Measurements from ENCODE around the gene RER1. TPM values are rescaled to one million over a fixed set of nuclear protein-coding genes. Genes with fewer than 3 reads are reported as not detected.

Gene RER1
- total RNA-seq, 1 donor from 2014 or later, result 197 TPM

- H3K27me3 Mint-ChIP-seq (ENCODE audit: low read depth, unreplicated experiment), result peaks cover 24% of the 10 kb centered on the region
- Histone ChIP-seq H3K4me1 (ENCODE audit: insufficient read depth, low read length) (no peaks in the 10 kb centered on the region), H4K20me1 (ENCODE audit: insufficient read depth, low read length) (no peaks in the 10 kb centered on the region), H3K4me3 (ENCODE audit: insufficient read depth, low read depth, low read length) (no peak overlapping the region), H3K27me3 (ENCODE audit: insufficient read depth, low read length) (no peaks in the 10 kb centered on the region), H3K79me2 (ENCODE audit: insufficient read depth, low read length) (no peaks in the 10 kb centered on the region), H3K36me3 (ENCODE audit: insufficient read depth, low read length) (no peaks in the 10 kb centered on the region), H3K9ac (ENCODE audit: low read length) (no peak overlapping the region), H3K4me2 (ENCODE audit: low read length) (no peak overlapping the region), H2AFZ (ENCODE audit: low read depth, low read length) (no peak overlapping the region), H3K9me3 (ENCODE audit: insufficient read depth, low read depth, low read length) (no peaks in the 10 kb centered on the region), H3K27ac (ENCODE audit: low read depth, low read length) (no peak overlapping the region)
- no peak for TF ChIP-seq CTCF (IDR thresholded peaks at IDR 0.05; ENCODE audit: insufficient read depth, low read depth, low read length)
- TF ChIP-seq EZH2 (IDR thresholded peaks at IDR 0.05; ENCODE audit: insufficient read depth, low read length), result no peak
- H3K27ac Mint-ChIP-seq (ENCODE audit: unreplicated experiment), result no peak overlapping the region
- H3K9me3 Mint-ChIP-seq (ENCODE audit: unreplicated experiment), result no peaks in the 10 kb centered on the region
- H3K4me1 Mint-ChIP-seq (ENCODE audit: low read depth, unreplicated experiment), result no peaks in the 10 kb centered on the region
- FAIRE-seq (no peak), DNase-seq (ENCODE audit: low read depth) (no peak)
- H3K4me3 Mint-ChIP-seq (ENCODE audit: unreplicated experiment), result no peak overlapping the region
- H3K36me3 Mint-ChIP-seq (ENCODE audit: low read depth, unreplicated experiment), result no peaks in the 10 kb centered on the region
These were observed 44.8 kb upstream of the RER1 start for GRCh38 chr1:2346691-2347408.

GRCh38 chr1:2347409-2347785 is 44.2 kb upstream of the RER1 start:
- no peak overlapping the region for H3K4me2 ChIP-seq (ENCODE audit: low read length)
- H4K20me1 ChIP-seq (ENCODE audit: insufficient read depth, low read length), result no peaks in the 10 kb centered on the region
- H3K9me3 Mint-ChIP-seq (ENCODE audit: unreplicated experiment), result no peaks in the 10 kb centered on the region
- H3K36me3 Mint-ChIP-seq (ENCODE audit: low read depth, unreplicated experiment), result no peaks in the 10 kb centered on the region
- H3K4me1 Mint-ChIP-seq (ENCODE audit: low read depth, unreplicated experiment), result no peaks in the 10 kb centered on the region
- H3K4me1 ChIP-seq (ENCODE audit: insufficient read depth, low read length), result no peaks in the 10 kb centered on the region
- H3K27me3 Mint-ChIP-seq (ENCODE audit: low read depth, unreplicated experiment), result peaks cover 24% of the 10 kb centered on the region
- H3K4me3 ChIP-seq (ENCODE audit: insufficient read depth, low read depth, low read length), result no peak overlapping the region
- no peak overlapping the region for H2AFZ ChIP-seq (ENCODE audit: low read depth, low read length)
- no peaks in the 10 kb centered on the region for H3K36me3 ChIP-seq (ENCODE audit: insufficient read depth, low read length)
- H3K79me2 ChIP-seq (ENCODE audit: insufficient read depth, low read length), result no peaks in the 10 kb centered on the region
- no peak for TF ChIP-seq CTCF (IDR thresholded peaks at IDR 0.05; ENCODE audit: insufficient read depth, low read depth, low read length)
- FAIRE-seq (no peak), DNase-seq (ENCODE audit: low read depth) (no peak)
- H3K27ac ChIP-seq (ENCODE audit: low read depth, low read length), result no peak overlapping the region
- H3K9ac ChIP-seq (ENCODE audit: low read length), result no peak overlapping the region
- no peak overlapping the region for H3K4me3 Mint-ChIP-seq (ENCODE audit: unreplicated experiment)
- H3K27ac Mint-ChIP-seq (ENCODE audit: unreplicated experiment), result no peak overlapping the region
- no peaks in the 10 kb centered on the region for H3K9me3 ChIP-seq (ENCODE audit: insufficient read depth, low read depth, low read length)
- no peaks in the 10 kb centered on the region for H3K27me3 ChIP-seq (ENCODE audit: insufficient read depth, low read length)

GRCh38 chr1:2347896-2348295 is 43.7 kb upstream of the RER1 start:
- Histone ChIP-seq H3K36me3 (ENCODE audit: insufficient read depth, low read length) (no peaks in the 10 kb centered on the region), H3K27me3 (ENCODE audit: insufficient read depth, low read length) (no peaks in the 10 kb centered on the region), H3K4me3 (ENCODE audit: insufficient read depth, low read depth, low read length) (no peak overlapping the region), H4K20me1 (ENCODE audit: insufficient read depth, low read length) (no peaks in the 10 kb centered on the region), H3K9ac (ENCODE audit: low read length) (no peak overlapping the region), H3K27ac (ENCODE audit: low read depth, low read length) (no peak overlapping the region), H2AFZ (ENCODE audit: low read depth, low read length) (no peak overlapping the region), H3K9me3 (ENCODE audit: insufficient read depth, low read depth, low read length) (no peaks in the 10 kb centered on the region), H3K4me1 (ENCODE audit: insufficient read depth, low read length) (no peaks in the 10 kb centered on the region), H3K4me2 (ENCODE audit: low read length) (no peak overlapping the region), H3K79me2 (ENCODE audit: insufficient read depth, low read length) (no peaks in the 10 kb centered on the region)
- TF ChIP-seq CTCF (IDR thresholded peaks at IDR 0.05; ENCODE audit: insufficient read depth, low read depth, low read length), result no peak
- TF ChIP-seq EZH2 (IDR thresholded peaks at IDR 0.05; ENCODE audit: insufficient read depth, low read length), result no peak
- no peak for DNase-seq (ENCODE audit: low read depth)
- no peaks in the 10 kb centered on the region for H3K36me3 Mint-ChIP-seq (ENCODE audit: low read depth, unreplicated experiment)
- H3K9me3 Mint-ChIP-seq (ENCODE audit: unreplicated experiment), result no peaks in the 10 kb centered on the region
- FAIRE-seq, result no peak
- no peak overlapping the region for H3K4me3 Mint-ChIP-seq (ENCODE audit: unreplicated experiment)
- peaks cover 27% of the 10 kb centered on the region for H3K27me3 Mint-ChIP-seq (ENCODE audit: low read depth, unreplicated experiment)
- no peaks in the 10 kb centered on the region for H3K4me1 Mint-ChIP-seq (ENCODE audit: low read depth, unreplicated experiment)
- H3K27ac Mint-ChIP-seq (ENCODE audit: unreplicated experiment), result no peak overlapping the region
